Measurements from ENCODE around the gene CALML6. TPM values are rescaled to one million over a fixed set of nuclear protein-coding genes. Genes with fewer than 3 reads are reported as not detected.
A peak's percentile ranks its signal among the peaks of the same experiment; 100 is the strongest.

The CALML6 gene
- total RNA-seq, 1 experiment from 2014 or later: 1.7 TPM

GRCh38 chr1:1919304-1920056 lies 4.4 kb downstream of the CALML6 start:
- no peak overlapping the region for H3K27ac ChIP-seq (ENCODE audit: insufficient read length, low read depth, low read length)
- H3K4me2 ChIP-seq (ENCODE audit: insufficient read depth, insufficient read length, low read length): peak overlapping the region; percentile 21
- H3K27me3 ChIP-seq (ENCODE audit: insufficient read depth, low read length): no peaks in the 10 kb centered on the region
- TF ChIP-seq, protein P1, sequence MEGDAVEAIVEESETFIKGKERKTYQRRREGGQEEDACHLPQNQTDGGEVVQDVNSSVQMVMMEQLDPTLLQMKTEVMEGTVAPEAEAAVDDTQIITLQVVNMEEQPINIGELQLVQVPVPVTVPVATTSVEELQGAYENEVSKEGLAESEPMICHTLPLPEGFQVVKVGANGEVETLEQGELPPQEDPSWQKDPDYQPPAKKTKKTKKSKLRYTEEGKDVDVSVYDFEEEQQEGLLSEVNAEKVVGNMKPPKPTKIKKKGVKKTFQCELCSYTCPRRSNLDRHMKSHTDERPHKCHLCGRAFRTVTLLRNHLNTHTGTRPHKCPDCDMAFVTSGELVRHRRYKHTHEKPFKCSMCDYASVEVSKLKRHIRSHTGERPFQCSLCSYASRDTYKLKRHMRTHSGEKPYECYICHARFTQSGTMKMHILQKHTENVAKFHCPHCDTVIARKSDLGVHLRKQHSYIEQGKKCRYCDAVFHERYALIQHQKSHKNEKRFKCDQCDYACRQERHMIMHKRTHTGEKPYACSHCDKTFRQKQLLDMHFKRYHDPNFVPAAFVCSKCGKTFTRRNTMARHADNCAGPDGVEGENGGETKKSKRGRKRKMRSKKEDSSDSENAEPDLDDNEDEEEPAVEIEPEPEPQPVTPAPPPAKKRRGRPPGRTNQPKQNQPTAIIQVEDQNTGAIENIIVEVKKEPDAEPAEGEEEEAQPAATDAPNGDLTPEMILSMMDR (conservative IDR thresholded peaks at IDR 0.05): no peak
- Mint-ChIP-seq H3K4me3 (peak overlapping the region; percentile 15 to 68), H3K27ac (no peak overlapping the region), H3K4me1 (peaks cover 4 to 21% of the 10 kb centered on the region in 2 experiments), H3K36me3 (ENCODE audit: insufficient read depth in 1 of 3, low read depth in 3 of 3) (no peaks in the 10 kb centered on the region; a peak in 1 of 7 replicates), H3K9me3 (no peaks in the 10 kb centered on the region), H3K27me3 (ENCODE audit: low read depth) (no peaks in the 10 kb centered on the region; the same call in none of the 2 replicates)
- no peaks in the 10 kb centered on the region for H3K79me2 ChIP-seq (ENCODE audit: insufficient read depth, low read length)
- no peak overlapping the region for H2BK5ac ChIP-seq (ENCODE audit: insufficient read length, low read length)
- peak; percentile 100 for DNase-seq
- H3K9me3 ChIP-seq (ENCODE audit: control insufficient read depth, low read depth, low read length): no peaks in the 10 kb centered on the region
- no peaks in the 10 kb centered on the region for H3K23me2 ChIP-seq (ENCODE audit: insufficient read length, low read depth, low read length, poor library complexity, severe bottlenecking)
- no peaks in the 10 kb centered on the region for H4K20me1 ChIP-seq (ENCODE audit: control insufficient read depth, insufficient read depth, insufficient read length)
- H3K9ac ChIP-seq (ENCODE audit: extremely low read depth, insufficient read length, low read length): no peak overlapping the region
- H2BK15ac ChIP-seq (ENCODE audit: low read depth, low read length): no peak overlapping the region
- no peak overlapping the region for H3K23ac ChIP-seq (ENCODE audit: insufficient read length, low read depth, low read length)
- H2BK12ac ChIP-seq (ENCODE audit: insufficient read length, low read depth, low read length): no peak overlapping the region
- no peak overlapping the region for H4K8ac ChIP-seq (replicated peaks; ENCODE audit: insufficient read length, low read depth, low read length)
- H2BK20ac ChIP-seq (ENCODE audit: low read depth, low read length, poor library complexity, severe bottlenecking): no peak overlapping the region
- no peak overlapping the region for H2AK5ac ChIP-seq (ENCODE audit: insufficient read length, low read length)
- no peak overlapping the region for H3K56ac ChIP-seq (ENCODE audit: insufficient read length, low read depth, low read length)
- no peak overlapping the region for H3T11ph ChIP-seq (ENCODE audit: low read length)
- no peaks in the 10 kb centered on the region for H3K79me1 ChIP-seq (ENCODE audit: insufficient read depth, low read depth, low read length, poor library complexity, severe bottlenecking)
- no peak overlapping the region for H2BK120ac ChIP-seq (ENCODE audit: low read depth, low read length, poor library complexity, severe bottlenecking)
- H3K14ac ChIP-seq (ENCODE audit: insufficient read depth, low read length): 0 out of 2 replicates have a peak overlapping the region, but pooled peaks have one; percentile 9
- H2AFZ ChIP-seq (ENCODE audit: low read length): no peak overlapping the region
- H4K5ac ChIP-seq (ENCODE audit: insufficient read length, low read depth, low read length): no peak overlapping the region
- H3K4me1 ChIP-seq (ENCODE audit: insufficient read depth, low read length): no peaks in the 10 kb centered on the region
- H3K4ac ChIP-seq (ENCODE audit: low read depth, low read length): no peak overlapping the region
- H4K91ac ChIP-seq (ENCODE audit: insufficient read length, low read depth, low read length): no peak overlapping the region
- WGBS (ENCODE audit: extremely low coverage, insufficient read length, low lambda C conversion rate): no CpG with 5 or more reads among the region's 62 CpGs
- peak overlapping the region; percentile 81 for H3K18ac ChIP-seq (ENCODE audit: insufficient read length, low read depth, low read length)

All from H9 (cell line).